ENCODE results near the gene XRCC6.
"Not testable (repeated sequence)": the region's sequence is repeated elsewhere in the genome, so short reads cannot be mapped to it uniquely, and the experiment has no call there.

Gene XRCC6

GRCh38 chr22:41650229-41650628, 29.1 kb downstream of the XRCC6 start:
- no peak overlapping the region for H2AFZ ChIP-seq (ENCODE audit: low read length, unreplicated experiment)
- no peak overlapping the region for H3K27ac ChIP-seq (ENCODE audit: low read depth, low read length)
- no peaks in the 10 kb centered on the region for H3K79me2 ChIP-seq (ENCODE audit: control insufficient read depth, insufficient read depth, low read length, unreplicated experiment)
- H3K36me3 ChIP-seq (ENCODE audit: insufficient read depth, low read length), result peaks cover 5% of the 10 kb centered on the region; the same call in 1 of the 2 replicates
- no peak overlapping the region for H3K4me3 ChIP-seq (ENCODE audit: low read depth, low read length)
- peaks cover 7% of the 10 kb centered on the region for H3K4me1 ChIP-seq (ENCODE audit: control insufficient read depth, insufficient read depth, low read length, unreplicated experiment)
- H3K27me3 ChIP-seq (ENCODE audit: insufficient read depth, low read length), result no peaks in the 10 kb centered on the region

DNA sequence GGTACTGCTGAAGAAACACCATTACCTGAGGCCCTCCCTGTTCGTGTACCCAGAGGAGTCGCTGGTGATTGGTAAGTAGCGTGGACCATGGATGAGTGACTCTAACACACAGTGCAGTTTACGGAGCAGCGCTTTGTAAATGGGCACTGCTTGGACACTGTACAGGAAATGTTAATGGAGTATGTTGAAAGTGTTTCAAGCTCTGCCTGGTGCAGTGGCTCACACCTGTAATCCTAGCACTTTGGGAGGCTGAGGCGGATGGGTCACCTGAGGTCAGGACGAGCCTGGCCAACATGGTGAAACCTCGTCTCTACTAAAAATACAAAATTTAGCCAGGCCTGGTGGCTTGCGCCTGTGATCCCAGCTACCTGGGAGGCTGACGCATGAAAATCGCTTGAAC, 29.7 kb downstream of the XRCC6 start:
- Histone ChIP-seq H3K27me3 (ENCODE audit: insufficient read depth, low read length) (no peaks in the 10 kb centered on the region), H2AFZ (ENCODE audit: low read length, unreplicated experiment) (no peak overlapping the region), H3K4me1 (ENCODE audit: control insufficient read depth, insufficient read depth, low read length, unreplicated experiment) (peaks cover 7% of the 10 kb centered on the region), H3K79me2 (ENCODE audit: control insufficient read depth, insufficient read depth, low read length, unreplicated experiment) (no peaks in the 10 kb centered on the region), H3K4me3 (ENCODE audit: low read depth, low read length) (no peak overlapping the region), H3K36me3 (ENCODE audit: insufficient read depth, low read length) (peaks cover 5% of the 10 kb centered on the region; the same call in 1 of the 2 replicates), H3K27ac (ENCODE audit: low read depth, low read length) (no peak overlapping the region)

DNA sequence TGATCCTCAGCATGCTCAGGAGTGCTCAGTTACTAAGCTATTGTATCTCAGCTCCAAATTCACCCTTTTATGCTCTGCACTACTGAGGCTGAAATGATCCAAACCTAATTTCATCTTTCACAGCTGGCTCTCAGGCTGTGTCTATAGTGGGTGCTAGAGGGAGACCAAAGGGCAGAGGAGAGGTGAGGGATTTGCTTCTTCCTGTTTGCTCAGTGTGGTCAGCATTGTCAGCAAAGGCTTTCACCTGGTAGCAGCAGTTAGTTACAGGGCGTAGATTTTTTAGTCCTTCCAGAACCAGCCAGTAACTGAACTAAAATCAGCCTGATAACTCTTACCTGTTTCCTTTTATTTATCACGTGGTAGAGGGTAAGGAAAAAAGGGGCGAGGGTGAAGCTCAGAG, 33.2 kb downstream of the XRCC6 start:
- H2AFZ ChIP-seq (ENCODE audit: low read length, unreplicated experiment), result no peak overlapping the region
- H3K27ac ChIP-seq (ENCODE audit: low read depth, low read length), result no peak overlapping the region
- no peaks in the 10 kb centered on the region for H3K27me3 ChIP-seq (ENCODE audit: insufficient read depth, low read length)
- H3K36me3 ChIP-seq (ENCODE audit: insufficient read depth, low read length), result peaks cover 5% of the 10 kb centered on the region; the same call in 1 of the 2 replicates
- H3K4me1 ChIP-seq (ENCODE audit: control insufficient read depth, insufficient read depth, low read length, unreplicated experiment), result no peaks in the 10 kb centered on the region
- H3K4me3 ChIP-seq (ENCODE audit: low read depth, low read length), result no peak overlapping the region
- no peaks in the 10 kb centered on the region for H3K79me2 ChIP-seq (ENCODE audit: control insufficient read depth, insufficient read depth, low read length, unreplicated experiment)

- no peak overlapping the region for H3K27ac ChIP-seq (ENCODE audit: low read depth, low read length)
- no peaks in the 10 kb centered on the region for H3K79me2 ChIP-seq (ENCODE audit: control insufficient read depth, insufficient read depth, low read length, unreplicated experiment)
Measured at GRCh38 chr22:41656556-41656955, 35.5 kb downstream of the XRCC6 start.

GRCh38 chr22:41657709-41658108, 36.6 kb downstream of the XRCC6 start:
- no peaks in the 10 kb centered on the region for H3K4me1 ChIP-seq (ENCODE audit: control insufficient read depth, insufficient read depth, low read length, unreplicated experiment)
- H3K36me3 ChIP-seq (ENCODE audit: insufficient read depth, low read length), result no peaks in the 10 kb centered on the region
- no peak overlapping the region for H2AFZ ChIP-seq (ENCODE audit: low read length, unreplicated experiment)
- no peak overlapping the region for H3K4me3 ChIP-seq (ENCODE audit: low read depth, low read length)
- H3K27me3 ChIP-seq (ENCODE audit: insufficient read depth, low read length), result no peaks in the 10 kb centered on the region
- no peak overlapping the region for H3K27ac ChIP-seq (ENCODE audit: low read depth, low read length)
- no peaks in the 10 kb centered on the region for H3K79me2 ChIP-seq (ENCODE audit: control insufficient read depth, insufficient read depth, low read length, unreplicated experiment)

More at GRCh38 chr22:41656556-41656955, 35.5 kb downstream of the XRCC6 start:
- Histone ChIP-seq H3K36me3 (ENCODE audit: insufficient read depth, low read length) (peaks cover 5% of the 10 kb centered on the region; the same call in 1 of the 2 replicates), H2AFZ (ENCODE audit: low read length, unreplicated experiment) (no peak overlapping the region), H3K4me3 (ENCODE audit: low read depth, low read length) (no peak overlapping the region), H3K4me1 (ENCODE audit: control insufficient read depth, insufficient read depth, low read length, unreplicated experiment) (no peaks in the 10 kb centered on the region), H3K27me3 (ENCODE audit: insufficient read depth, low read length) (no peaks in the 10 kb centered on the region)

- no peak overlapping the region for H2AFZ ChIP-seq (ENCODE audit: low read length, unreplicated experiment)
- no peak overlapping the region for H3K4me3 ChIP-seq (ENCODE audit: low read depth, low read length)
- no peaks in the 10 kb centered on the region for H3K4me1 ChIP-seq (ENCODE audit: control insufficient read depth, insufficient read depth, low read length, unreplicated experiment)
- no peak overlapping the region for H3K27ac ChIP-seq (ENCODE audit: low read depth, low read length)
- no peaks in the 10 kb centered on the region for H3K79me2 ChIP-seq (ENCODE audit: control insufficient read depth, insufficient read depth, low read length, unreplicated experiment)
- H3K36me3 ChIP-seq (ENCODE audit: insufficient read depth, low read length), result no peaks in the 10 kb centered on the region
- no peaks in the 10 kb centered on the region for H3K27me3 ChIP-seq (ENCODE audit: insufficient read depth, low read length)
Measured at GRCh38 chr22:41658869-41659268, 37.8 kb downstream of the XRCC6 start.

DNA sequence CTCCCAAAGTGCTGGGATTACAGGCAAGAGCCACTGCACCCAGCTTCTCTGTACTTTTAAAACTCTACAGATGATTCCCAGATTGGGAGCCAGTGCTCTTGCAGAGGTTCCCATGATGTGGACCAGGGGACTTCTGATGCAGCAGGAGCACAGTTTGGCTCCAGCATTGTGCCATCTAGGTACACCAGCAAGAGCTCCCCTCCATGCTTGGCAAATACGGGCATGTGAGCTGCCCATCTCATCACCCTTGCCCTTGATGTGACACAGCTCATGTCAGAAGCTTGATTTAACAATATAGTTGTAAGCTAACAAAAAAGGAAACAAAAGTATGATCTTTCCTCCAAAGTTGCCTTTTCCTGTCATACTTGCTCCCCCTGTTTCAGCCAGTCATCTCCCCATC, 38.8 kb downstream of the XRCC6 start:
- Histone ChIP-seq H2AFZ (ENCODE audit: low read length, unreplicated experiment) (no peak overlapping the region), H3K4me1 (ENCODE audit: control insufficient read depth, insufficient read depth, low read length, unreplicated experiment) (no peaks in the 10 kb centered on the region), H3K27ac (ENCODE audit: low read depth, low read length) (no peak overlapping the region), H3K36me3 (ENCODE audit: insufficient read depth, low read length) (no peaks in the 10 kb centered on the region), H3K4me3 (ENCODE audit: low read depth, low read length) (no peak overlapping the region), H3K27me3 (ENCODE audit: insufficient read depth, low read length) (no peaks in the 10 kb centered on the region), H3K79me2 (ENCODE audit: control insufficient read depth, insufficient read depth, low read length, unreplicated experiment) (no peaks in the 10 kb centered on the region)

- Histone ChIP-seq H3K36me3 (ENCODE audit: insufficient read depth, low read length) (no peaks in the 10 kb centered on the region), H3K79me2 (ENCODE audit: control insufficient read depth, insufficient read depth, low read length, unreplicated experiment) (no peaks in the 10 kb centered on the region), H3K4me3 (ENCODE audit: low read depth, low read length) (no peak overlapping the region), H3K27me3 (ENCODE audit: insufficient read depth, low read length) (no peaks in the 10 kb centered on the region), H3K4me1 (ENCODE audit: control insufficient read depth, insufficient read depth, low read length, unreplicated experiment) (no peaks in the 10 kb centered on the region), H3K27ac (ENCODE audit: low read depth, low read length) (no peak overlapping the region), H2AFZ (ENCODE audit: low read length, unreplicated experiment) (no peak overlapping the region)
Measured at GRCh38 chr22:41660416-41660815, 39.3 kb downstream of the XRCC6 start.

DNA sequence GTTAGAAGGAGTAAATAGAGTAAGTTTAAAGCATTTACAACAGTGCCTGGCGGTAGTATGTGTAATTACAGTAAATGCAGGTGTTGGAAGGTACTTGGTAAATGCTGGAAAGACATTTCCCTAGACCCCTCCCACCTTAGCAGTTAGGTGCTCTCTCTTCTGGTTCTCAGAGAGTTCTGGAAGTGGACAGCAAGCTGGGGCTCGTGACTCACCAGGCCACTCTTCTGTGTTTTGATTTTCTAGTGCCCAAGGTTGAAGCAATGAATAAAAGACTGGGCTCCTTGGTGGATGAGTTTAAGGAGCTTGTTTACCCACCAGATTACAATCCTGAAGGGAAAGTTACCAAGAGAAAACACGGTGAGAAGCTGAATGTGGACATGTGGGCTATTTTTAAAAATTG, 40.0 kb downstream of the XRCC6 start:
- H3K36me3 ChIP-seq (ENCODE audit: insufficient read depth, low read length), result no peaks in the 10 kb centered on the region
- no peaks in the 10 kb centered on the region for H3K4me1 ChIP-seq (ENCODE audit: control insufficient read depth, insufficient read depth, low read length, unreplicated experiment)

GRCh38 chr22:41661713-41662112, 40.6 kb downstream of the XRCC6 start:
- Histone ChIP-seq H3K27me3 (ENCODE audit: insufficient read depth, low read length) (no peaks in the 10 kb centered on the region), H2AFZ (ENCODE audit: low read length, unreplicated experiment) (no peak overlapping the region), H3K79me2 (ENCODE audit: control insufficient read depth, insufficient read depth, low read length, unreplicated experiment) (no peaks in the 10 kb centered on the region), H3K4me1 (ENCODE audit: control insufficient read depth, insufficient read depth, low read length, unreplicated experiment) (no peaks in the 10 kb centered on the region), H3K27ac (ENCODE audit: low read depth, low read length) (no peak overlapping the region), H3K36me3 (ENCODE audit: insufficient read depth, low read length) (no peaks in the 10 kb centered on the region), H3K4me3 (ENCODE audit: low read depth, low read length) (no peak overlapping the region)

More for the DNA sequence above, 40.0 kb downstream of the XRCC6 start:
- Histone ChIP-seq H3K27ac (ENCODE audit: low read depth, low read length) (no peak overlapping the region), H2AFZ (ENCODE audit: low read length, unreplicated experiment) (no peak overlapping the region), H3K27me3 (ENCODE audit: insufficient read depth, low read length) (no peaks in the 10 kb centered on the region), H3K4me3 (ENCODE audit: low read depth, low read length) (no peak overlapping the region), H3K79me2 (ENCODE audit: control insufficient read depth, insufficient read depth, low read length, unreplicated experiment) (no peaks in the 10 kb centered on the region)

GRCh38 chr22:41663594-41663993, 42.5 kb downstream of the XRCC6 start:
- H3K27me3 ChIP-seq (ENCODE audit: insufficient read depth, low read length); H3K4me1 ChIP-seq (ENCODE audit: control insufficient read depth, insufficient read depth, low read length, unreplicated experiment); H2AFZ ChIP-seq (ENCODE audit: low read length, unreplicated experiment); H3K4me3 ChIP-seq (ENCODE audit: low read depth, low read length); H3K79me2 ChIP-seq (ENCODE audit: control insufficient read depth, insufficient read depth, low read length, unreplicated experiment); H3K27ac ChIP-seq (ENCODE audit: low read depth, low read length); H3K36me3 ChIP-seq (ENCODE audit: insufficient read depth, low read length): not testable (repeated sequence)
